T-helper 1 cell treated with Interleukin-12 subunit alpha and Interleukin-12 subunit beta and Interleukin-4 antibody, amounts not matched to agents 30 μg/mL and 1 μg/mL, for 36 hours (primary cell): ENCODE results near the gene EPHB1.
"Not testable (repeated sequence)": the region's sequence is repeated elsewhere in the genome, so short reads cannot be mapped to it uniquely, and the experiment has no call there.

Source experiments
- H3K27ac Mint-ChIP-seq: one replicate; pipeline ENCODE4 v1.8.0; 2021; ENCODE audit warnings: mild to moderate bottlenecking, mixed read lengths
- H3K27me3 Mint-ChIP-seq: one replicate; pipeline ENCODE4 v1.8.0; 2021; ENCODE audit warnings: low read depth, mixed read lengths
- H3K36me3 Mint-ChIP-seq: one replicate; pipeline ENCODE4 v1.8.0; 2021; ENCODE audit warnings: low read depth, mixed read lengths
- H3K4me1 Mint-ChIP-seq: one replicate; pipeline ENCODE4 v1.8.0; 2021; ENCODE audit warnings: low read depth, mixed read lengths
- H3K4me3 Mint-ChIP-seq: one replicate; pipeline ENCODE4 v1.8.0; 2021; ENCODE audit warnings: mild to moderate bottlenecking, moderate library complexity, mixed read lengths
- H3K9me3 Mint-ChIP-seq: one replicate; pipeline ENCODE4 v1.8.0; 2021; ENCODE audit warnings: mixed read lengths

EPHB1 gene

GRCh38 chr3:134949150-134949549 is 154.1 kb downstream of the EPHB1 start:
- peaks cover 4% of the 10 kb centered on the region for H3K27me3 Mint-ChIP-seq
- no peaks in the 10 kb centered on the region for H3K9me3 Mint-ChIP-seq
- H3K36me3 Mint-ChIP-seq = no peaks in the 10 kb centered on the region
- no peak overlapping the region for H3K27ac Mint-ChIP-seq
- H3K4me1 Mint-ChIP-seq = no peaks in the 10 kb centered on the region
- H3K4me3 Mint-ChIP-seq = no peak overlapping the region

GRCh38 chr3:134952371-134952770 is 157.3 kb downstream of the EPHB1 start:
- no peaks in the 10 kb centered on the region for H3K36me3 Mint-ChIP-seq
- no peaks in the 10 kb centered on the region for H3K4me1 Mint-ChIP-seq
- H3K27me3 Mint-ChIP-seq = peaks cover 4% of the 10 kb centered on the region
- no peak overlapping the region for H3K27ac Mint-ChIP-seq
- no peaks in the 10 kb centered on the region for H3K9me3 Mint-ChIP-seq
- H3K4me3 Mint-ChIP-seq = no peak overlapping the region

DNA sequence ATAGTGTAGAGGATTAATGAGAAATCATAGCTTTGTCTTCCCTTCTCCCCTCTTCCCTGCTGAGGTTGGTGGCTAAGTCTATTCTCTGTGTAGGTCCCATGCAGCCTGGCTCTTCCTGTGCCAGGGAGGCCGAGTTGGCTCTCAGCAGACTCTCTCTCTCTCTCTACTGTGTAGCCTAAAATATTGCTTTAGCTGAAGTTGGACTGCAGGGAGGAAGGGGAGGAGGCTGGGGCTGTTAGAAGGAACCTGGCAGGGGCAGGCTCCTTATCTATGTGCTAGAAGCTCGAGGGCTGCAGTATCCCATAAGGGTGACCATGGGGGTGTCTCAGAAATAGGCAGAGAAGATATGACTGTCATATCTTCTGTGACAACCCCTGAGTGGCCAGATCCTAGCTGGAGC is 160.8 kb downstream of the EPHB1 start:
- Mint-ChIP-seq H3K27me3 (no peaks in the 10 kb centered on the region), H3K4me3 (no peak overlapping the region), H3K4me1 (no peaks in the 10 kb centered on the region), H3K36me3 (no peaks in the 10 kb centered on the region), H3K9me3 (no peaks in the 10 kb centered on the region), H3K27ac (no peak overlapping the region)

DNA sequence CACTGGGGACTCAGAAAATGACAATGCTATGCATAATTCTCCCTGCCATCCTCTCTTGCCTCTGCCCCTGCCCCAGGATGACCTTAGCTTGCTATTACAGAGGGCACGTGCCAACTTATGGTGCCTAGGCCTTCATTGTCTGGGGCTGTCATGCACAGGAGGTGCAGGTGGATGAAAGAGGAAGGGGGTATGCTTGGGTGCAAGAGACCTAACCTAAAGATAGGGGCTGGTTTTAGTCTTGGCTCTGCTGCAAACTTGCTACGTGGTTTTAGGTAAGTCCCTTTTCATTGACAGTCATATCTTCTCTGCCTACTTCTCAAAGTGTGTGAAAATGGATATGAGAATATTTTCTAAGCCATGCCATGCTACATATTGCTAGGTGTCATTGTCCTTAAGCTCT is 161.3 kb downstream of the EPHB1 start:
- Mint-ChIP-seq H3K27me3 (no peaks in the 10 kb centered on the region), H3K9me3 (no peaks in the 10 kb centered on the region), H3K36me3 (no peaks in the 10 kb centered on the region), H3K27ac (no peak overlapping the region), H3K4me3 (no peak overlapping the region), H3K4me1 (no peaks in the 10 kb centered on the region)

DNA sequence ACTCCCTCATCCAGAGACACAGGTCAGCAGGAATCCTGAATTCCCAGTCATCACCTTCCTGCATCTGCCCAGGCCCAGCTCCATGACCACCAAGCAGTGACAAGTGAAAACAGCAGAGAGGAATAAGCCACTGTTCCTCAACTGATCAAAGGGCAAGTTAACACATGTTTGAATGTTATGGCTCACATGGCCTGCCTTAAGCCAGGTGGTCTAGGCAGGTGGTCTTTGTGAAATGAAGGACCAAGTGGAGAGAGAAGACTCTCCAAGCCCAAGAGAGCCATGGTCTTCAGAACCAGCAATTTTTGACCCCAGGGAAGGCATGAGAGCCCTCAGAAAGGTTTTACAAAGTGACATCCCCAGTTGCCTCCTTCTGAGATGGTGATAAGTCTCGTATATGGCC is 161.8 kb downstream of the EPHB1 start:
- Mint-ChIP-seq H3K27ac (no peak overlapping the region), H3K4me3 (no peak overlapping the region), H3K27me3 (no peaks in the 10 kb centered on the region), H3K36me3 (no peaks in the 10 kb centered on the region), H3K4me1 (no peaks in the 10 kb centered on the region), H3K9me3 (no peaks in the 10 kb centered on the region)

DNA sequence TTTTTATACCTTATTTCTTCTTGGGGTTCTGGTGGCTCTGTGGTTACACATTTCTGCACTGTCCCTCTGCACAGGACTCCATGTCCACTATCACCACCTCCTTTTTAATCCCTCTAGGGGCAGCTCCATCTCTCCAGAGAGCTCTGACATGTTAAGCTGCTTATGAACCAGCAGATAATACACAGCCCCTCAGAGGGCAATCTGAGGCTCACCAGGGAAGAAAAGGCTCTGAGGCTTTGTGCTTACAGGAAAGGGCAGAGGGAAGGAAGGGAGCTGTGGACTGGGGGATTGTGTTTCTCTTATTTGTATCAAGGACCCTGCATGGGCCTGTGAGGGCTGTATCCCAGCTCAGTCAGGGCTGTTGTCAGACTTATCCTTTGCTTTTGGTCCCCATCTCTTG is 164.5 kb downstream of the EPHB1 start:
- H3K27me3 Mint-ChIP-seq = no peaks in the 10 kb centered on the region
- H3K36me3 Mint-ChIP-seq = no peaks in the 10 kb centered on the region
- no peaks in the 10 kb centered on the region for H3K9me3 Mint-ChIP-seq
- H3K4me3 Mint-ChIP-seq = no peak overlapping the region
- no peak overlapping the region for H3K27ac Mint-ChIP-seq
- H3K4me1 Mint-ChIP-seq = no peaks in the 10 kb centered on the region

GRCh38 chr3:134964226-134964625 is 169.2 kb downstream of the EPHB1 start:
- no peak overlapping the region for H3K27ac Mint-ChIP-seq
- H3K36me3 Mint-ChIP-seq = no peaks in the 10 kb centered on the region
- H3K27me3 Mint-ChIP-seq = no peaks in the 10 kb centered on the region
- H3K4me1 Mint-ChIP-seq = no peaks in the 10 kb centered on the region
- no peak overlapping the region for H3K4me3 Mint-ChIP-seq
- no peaks in the 10 kb centered on the region for H3K9me3 Mint-ChIP-seq

DNA sequence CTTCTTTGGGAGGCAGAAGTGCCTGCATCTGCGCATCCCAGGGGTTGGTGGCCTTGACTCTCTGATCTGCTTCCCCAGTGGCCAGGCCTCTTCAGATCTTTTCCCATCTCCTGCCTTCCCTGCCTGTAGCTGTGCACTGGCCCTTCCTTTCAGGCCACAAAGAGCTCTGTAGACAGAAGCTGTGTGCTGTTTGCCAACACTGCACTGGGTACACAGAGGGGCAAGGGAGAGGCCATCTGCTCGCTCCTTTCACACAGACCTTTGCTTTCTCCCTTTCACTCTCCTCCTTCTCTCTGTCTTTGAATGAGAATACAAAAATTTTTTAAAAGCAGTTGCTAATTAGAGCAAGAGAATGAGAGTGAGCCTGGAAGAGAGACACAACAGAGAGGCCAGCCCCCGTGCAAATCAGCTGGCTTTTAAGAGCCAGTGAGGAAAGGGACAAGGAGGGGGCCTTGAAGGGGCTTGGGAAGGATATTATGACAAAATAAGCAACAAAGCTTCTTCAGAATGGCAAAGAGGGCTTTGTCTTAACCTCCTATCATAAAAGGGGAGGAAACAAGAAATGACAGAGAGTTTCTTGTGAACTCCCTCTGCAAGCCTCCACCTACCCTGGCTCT is 170.9 kb downstream of the EPHB1 start:
- Mint-ChIP-seq H3K9me3 (no peaks in the 10 kb centered on the region), H3K4me3 (no peak overlapping the region), H3K27ac (no peak overlapping the region), H3K4me1 (no peaks in the 10 kb centered on the region), H3K36me3 (no peaks in the 10 kb centered on the region), H3K27me3 (no peaks in the 10 kb centered on the region)

- Mint-ChIP-seq H3K27me3 (no peaks in the 10 kb centered on the region), H3K4me1 (no peaks in the 10 kb centered on the region), H3K4me3 (no peak overlapping the region), H3K9me3 (no peaks in the 10 kb centered on the region), H3K36me3 (no peaks in the 10 kb centered on the region), H3K27ac (no peak overlapping the region)
Measured at GRCh38 chr3:134970895-134971294, 175.8 kb downstream of the EPHB1 start.

- no peaks in the 10 kb centered on the region for H3K9me3 Mint-ChIP-seq
- no peaks in the 10 kb centered on the region for H3K4me1 Mint-ChIP-seq
- no peak overlapping the region for H3K27ac Mint-ChIP-seq
- H3K36me3 Mint-ChIP-seq = no peaks in the 10 kb centered on the region
- no peaks in the 10 kb centered on the region for H3K27me3 Mint-ChIP-seq
- no peak overlapping the region for H3K4me3 Mint-ChIP-seq
Measured at GRCh38 chr3:134971306-134971705, 176.2 kb downstream of the EPHB1 start.

- H3K27ac Mint-ChIP-seq, H3K9me3 Mint-ChIP-seq, H3K4me3 Mint-ChIP-seq, H3K4me1 Mint-ChIP-seq, H3K27me3 Mint-ChIP-seq, H3K36me3 Mint-ChIP-seq: not testable (repeated sequence)
Measured at GRCh38 chr3:134971907-134972306, 176.8 kb downstream of the EPHB1 start.

- Mint-ChIP-seq H3K4me3 (no peak overlapping the region), H3K27me3 (no peaks in the 10 kb centered on the region), H3K27ac (no peak overlapping the region), H3K9me3 (no peaks in the 10 kb centered on the region), H3K36me3 (no peaks in the 10 kb centered on the region), H3K4me1 (peaks cover 2% of the 10 kb centered on the region)
Measured at GRCh38 chr3:134972836-134973455, 177.9 kb downstream of the EPHB1 start.

DNA sequence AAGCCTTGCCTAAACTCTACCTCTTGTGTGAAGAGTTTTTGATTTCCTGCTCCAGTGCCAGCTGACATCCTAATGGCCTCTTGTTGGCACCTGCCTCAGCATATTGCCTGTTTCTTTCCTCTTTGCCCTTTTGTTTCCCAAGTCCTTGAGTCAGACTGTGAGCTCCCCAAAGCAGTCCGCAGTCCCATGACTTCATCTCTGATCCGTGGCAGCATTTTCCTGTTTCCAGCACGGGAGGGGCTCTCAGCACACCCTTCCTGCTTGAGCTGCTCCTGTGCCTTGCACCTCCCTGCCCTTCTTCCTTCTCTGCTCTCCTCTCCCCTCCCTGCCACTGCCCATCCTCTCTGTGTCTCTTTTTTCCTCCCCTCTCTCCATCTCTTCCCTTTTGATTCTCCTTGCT is 179.6 kb downstream of the EPHB1 start:
- no peaks in the 10 kb centered on the region for H3K36me3 Mint-ChIP-seq
- H3K27ac Mint-ChIP-seq = no peak overlapping the region
- H3K4me1 Mint-ChIP-seq = peaks cover 2% of the 10 kb centered on the region
- no peaks in the 10 kb centered on the region for H3K9me3 Mint-ChIP-seq
- H3K27me3 Mint-ChIP-seq = no peaks in the 10 kb centered on the region
- no peak overlapping the region for H3K4me3 Mint-ChIP-seq

DNA sequence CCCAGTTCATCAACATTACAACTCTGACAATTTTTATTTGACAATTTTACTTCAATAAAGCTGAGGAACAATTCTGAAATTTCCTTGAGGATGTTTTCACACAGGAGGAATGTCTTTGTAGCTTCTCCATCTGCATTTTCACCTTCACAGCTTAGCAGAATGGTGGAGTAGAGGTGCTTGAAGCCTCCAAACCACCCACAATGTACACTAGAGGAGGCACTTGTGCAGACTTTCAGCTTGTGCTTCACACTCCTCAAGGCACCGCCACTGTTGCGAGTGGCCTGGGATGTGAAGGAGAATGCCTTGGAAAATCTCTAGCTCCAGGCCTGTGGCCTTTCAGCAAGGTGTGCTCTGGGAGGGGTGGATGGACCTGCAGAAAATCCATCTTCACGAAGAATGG is 181.9 kb downstream of the EPHB1 start:
- H3K27ac Mint-ChIP-seq = no peak overlapping the region
- no peaks in the 10 kb centered on the region for H3K9me3 Mint-ChIP-seq
- no peak overlapping the region for H3K4me3 Mint-ChIP-seq
- no peaks in the 10 kb centered on the region for H3K36me3 Mint-ChIP-seq
- peaks cover 2% of the 10 kb centered on the region for H3K4me1 Mint-ChIP-seq
- H3K27me3 Mint-ChIP-seq = no peaks in the 10 kb centered on the region

- no peaks in the 10 kb centered on the region for H3K27me3 Mint-ChIP-seq
- H3K36me3 Mint-ChIP-seq = no peaks in the 10 kb centered on the region
- H3K27ac Mint-ChIP-seq = no peak overlapping the region
- no peak overlapping the region for H3K4me3 Mint-ChIP-seq
- no peaks in the 10 kb centered on the region for H3K9me3 Mint-ChIP-seq
- H3K4me1 Mint-ChIP-seq = peaks cover 2% of the 10 kb centered on the region
Measured at GRCh38 chr3:134978658-134979057, 183.6 kb downstream of the EPHB1 start.
